Activated T-helper 1 cell treated with anti-CD3 and anti-CD28 coated beads, Interleukin-12 subunit alpha, Interleukin-12 subunit beta, Interleukin-2, Interleukin-4 antibody, amounts not matched to agents 30 ng/mL and 10 ng/mL and 1 ng/mL, durations not matched to agents 14 hours and 24 hours and 36 hours (primary cell): ENCODE results near the gene LYAR. TPM values are rescaled to one million over a fixed set of nuclear protein-coding genes. Genes with fewer than 3 reads are reported as not detected.
"Not testable (repeated sequence)": the region's sequence is repeated elsewhere in the genome, so short reads cannot be mapped to it uniquely, and the experiment has no call there.

Experiments
- DNase-seq: peaks from one replicate; pipeline ENCODE4 v3.0.0; 2021; ENCODE audit warnings: low spot score
- H3K27ac Mint-ChIP-seq: one replicate; pipeline ENCODE4 v1.8.0; 2021; ENCODE audit warnings: mild to moderate bottlenecking, mixed read lengths
- H3K27me3 Mint-ChIP-seq: one replicate; pipeline ENCODE4 v1.8.0; 2022; ENCODE audit warnings: mild to moderate bottlenecking, moderate library complexity, mixed read lengths; ENCODE audit not compliant: insufficient read depth
- H3K36me3 Mint-ChIP-seq: one replicate; pipeline ENCODE4 v1.8.0; 2021; ENCODE audit warnings: low read depth, mixed read lengths
- H3K4me1 Mint-ChIP-seq: one replicate; pipeline ENCODE4 v1.8.0; 2021; ENCODE audit warnings: low read depth, mixed read lengths
- H3K4me3 Mint-ChIP-seq: one replicate; pipeline ENCODE4 v1.8.0; 2021; ENCODE audit warnings: mild to moderate bottlenecking, moderate library complexity, mixed read lengths
- H3K9me3 Mint-ChIP-seq: one replicate; pipeline ENCODE4 v1.8.0; 2021; ENCODE audit warnings: mixed read lengths
- intact Hi-C: fragments of 100-400 bp; cut with micrococcal nuclease; formaldehyde crosslinking; loops from one replicate; pipeline ENCODE4 v1.15.1; 2024
- total RNA-seq: library from RNA; stranded (reverse); gene quantifications from 2 replicates; pipeline ENCODE4 v1.2.3, GENCODE V29; 2022

The LYAR gene
- total RNA-seq, 1 donor from 2014 or later, result 86.8 TPM

GRCh38 chr4:4248029-4248884 is 41.7 kb downstream of the LYAR start, which contains the start of gene TMEM128:
TSS of gene TMEM128 (minus strand) at chr4:4248223. CDS start at chr4:4248202, 21 bp downstream.
- H3K4me3 Mint-ChIP-seq, result peak within 1 kb of the TSS; percentile 87
- H3K27me3 Mint-ChIP-seq, result peaks cover 4% of the 10 kb centered on the region
- intact Hi-C loops, result loop anchor here (1.0 to 2.0 kb wide), 3 partner anchors 42 to 293 kb away; partner anchors contain the start of genes LYAR and ZBTB49
- DNase-seq, result peak; percentile 91
- H3K4me1 Mint-ChIP-seq, result peaks cover 35% of the 10 kb centered on the region
- peak within 1 kb of the TSS; percentile 97 for H3K27ac Mint-ChIP-seq
- H3K36me3 Mint-ChIP-seq, result peaks cover 14% of the 10 kb centered on the region
- no peaks in the 10 kb centered on the region for H3K9me3 Mint-ChIP-seq

DNA sequence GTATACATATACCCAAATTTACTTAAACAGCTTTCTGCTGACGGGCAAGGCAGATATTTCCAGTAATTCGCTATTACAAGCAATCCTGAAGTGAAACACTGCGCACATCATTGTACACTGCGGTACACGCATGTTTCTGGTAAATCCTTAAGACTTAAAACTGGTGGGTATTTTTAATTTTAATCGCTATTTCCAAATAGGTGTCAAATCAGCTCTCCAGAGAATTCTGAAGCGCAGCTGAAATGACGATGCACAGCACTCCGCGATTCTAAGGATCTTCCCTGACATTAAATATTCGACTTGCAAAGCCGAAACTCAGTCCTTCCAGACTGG is 42.3 kb downstream of the LYAR start:
- peak overlapping the region; percentile 97 for H3K27ac Mint-ChIP-seq
- DNase-seq, result no peak
- H3K9me3 Mint-ChIP-seq, result no peaks in the 10 kb centered on the region
- peaks cover 35% of the 10 kb centered on the region for H3K4me1 Mint-ChIP-seq
- H3K4me3 Mint-ChIP-seq, result peak overlapping the region; percentile 87
- H3K27me3 Mint-ChIP-seq, result peaks cover 4% of the 10 kb centered on the region
- intact Hi-C loops, result loop anchor here (1.0 to 2.0 kb wide), 3 partner anchors 43 to 294 kb away; partner anchors contain the start of genes LYAR and ZBTB49
- peaks cover 16% of the 10 kb centered on the region for H3K36me3 Mint-ChIP-seq

DNA sequence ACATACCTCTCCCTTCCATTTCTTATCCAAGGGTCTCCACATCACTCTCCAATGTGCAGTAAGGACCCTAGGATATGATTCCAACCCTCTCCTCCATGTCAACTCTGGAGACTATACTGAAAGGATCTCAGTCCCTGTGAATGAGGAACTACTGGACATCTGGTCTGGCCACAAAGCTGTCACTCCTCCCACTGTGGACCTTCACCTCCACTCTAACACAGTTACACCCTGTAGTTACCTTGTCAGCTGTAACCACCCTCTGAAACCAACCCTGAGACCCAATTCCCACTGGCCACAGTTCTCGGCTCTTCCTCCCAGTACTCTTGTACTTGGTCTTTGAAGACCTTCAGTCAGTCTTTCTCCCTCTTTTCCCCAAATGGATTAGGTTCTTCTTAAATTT is 44.8 kb downstream of the LYAR start:
- intact Hi-C loops, result no loop called here
- Mint-ChIP-seq H3K4me3 (no peak overlapping the region), H3K4me1 (peaks cover 35% of the 10 kb centered on the region)

DNA sequence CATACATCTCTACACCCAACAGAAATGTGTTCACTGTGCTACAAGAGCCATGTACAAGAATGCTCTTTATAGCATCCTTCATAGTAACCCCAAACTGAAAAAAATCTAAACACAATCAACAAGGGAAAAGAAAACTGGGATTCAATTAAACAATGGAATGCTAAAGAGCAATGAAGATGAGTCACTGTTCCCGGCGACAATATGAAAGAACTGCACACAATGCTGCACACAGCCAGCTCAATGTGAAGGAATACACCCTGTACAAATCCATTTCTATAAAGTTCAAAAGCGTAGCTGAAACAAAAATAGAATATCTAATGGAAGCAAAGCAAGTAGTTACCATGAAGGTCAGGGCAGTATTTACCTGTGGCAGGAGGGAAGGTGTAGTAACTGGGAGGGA is 50.4 kb downstream of the LYAR start:
- DNase-seq, H3K4me1 Mint-ChIP-seq, H3K27me3 Mint-ChIP-seq, H3K4me3 Mint-ChIP-seq, H3K9me3 Mint-ChIP-seq, H3K27ac Mint-ChIP-seq, intact Hi-C loops: not testable (repeated sequence)
- peaks cover 33% of the 10 kb centered on the region for H3K36me3 Mint-ChIP-seq

More for the DNA sequence above, 44.8 kb downstream of the LYAR start:
- H3K27me3 Mint-ChIP-seq, result no peaks in the 10 kb centered on the region
- peak overlapping the region; percentile 3 for H3K27ac Mint-ChIP-seq
- no peaks in the 10 kb centered on the region for H3K9me3 Mint-ChIP-seq
- peaks cover 26% of the 10 kb centered on the region for H3K36me3 Mint-ChIP-seq
- no peak for DNase-seq

DNA sequence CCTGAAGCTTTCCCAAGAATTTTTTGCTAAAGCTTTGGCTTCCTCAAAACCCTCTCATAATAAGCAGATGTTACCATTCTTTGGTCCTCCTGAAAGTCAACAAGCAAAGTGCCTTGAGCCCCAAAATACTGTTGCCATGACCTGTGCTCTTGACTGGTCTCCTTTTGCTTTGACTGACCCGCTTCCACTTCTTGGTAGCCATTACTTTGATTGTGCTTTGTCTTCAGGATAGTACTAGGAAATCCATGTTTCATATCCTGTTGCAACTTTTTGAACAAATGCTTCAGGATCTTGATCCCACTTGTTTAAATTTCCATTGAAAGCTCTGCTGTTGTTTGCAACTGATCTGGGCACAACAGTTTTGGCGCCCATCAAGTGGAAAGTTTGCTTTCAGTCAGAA is 56.3 kb downstream of the LYAR start:
- no peak overlapping the region for H3K4me3 Mint-ChIP-seq
- peaks cover 9% of the 10 kb centered on the region for H3K36me3 Mint-ChIP-seq
- intact Hi-C loops, result no loop called here
- H3K4me1 Mint-ChIP-seq, result no peaks in the 10 kb centered on the region
- no peak overlapping the region for H3K27ac Mint-ChIP-seq
- H3K27me3 Mint-ChIP-seq, result peaks cover 9% of the 10 kb centered on the region
- DNase-seq, result no peak
- H3K9me3 Mint-ChIP-seq, result no peaks in the 10 kb centered on the region

DNA sequence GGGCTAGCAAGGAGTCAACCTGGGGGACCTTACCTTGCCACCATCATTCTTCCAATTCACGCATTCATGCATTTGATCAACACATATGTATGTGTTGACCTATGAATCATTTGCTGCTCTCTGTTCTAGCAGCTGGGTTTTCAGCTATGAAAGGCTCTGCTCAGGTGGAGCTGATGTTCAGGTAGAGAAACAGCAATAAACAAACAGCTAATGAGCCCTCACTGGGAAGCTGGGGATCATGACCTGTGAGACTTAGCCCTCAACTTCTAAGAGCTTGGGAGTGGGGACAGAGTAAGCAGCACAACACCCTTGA is 61.6 kb downstream of the LYAR start:
- no peaks in the 10 kb centered on the region for H3K36me3 Mint-ChIP-seq
- H3K4me1 Mint-ChIP-seq, result no peaks in the 10 kb centered on the region
- no peaks in the 10 kb centered on the region for H3K9me3 Mint-ChIP-seq
- H3K27ac Mint-ChIP-seq, result no peak overlapping the region
- intact Hi-C loops, result no loop called here
- peaks cover 45% of the 10 kb centered on the region for H3K27me3 Mint-ChIP-seq
- no peak for DNase-seq
- H3K4me3 Mint-ChIP-seq, result no peak overlapping the region

DNA sequence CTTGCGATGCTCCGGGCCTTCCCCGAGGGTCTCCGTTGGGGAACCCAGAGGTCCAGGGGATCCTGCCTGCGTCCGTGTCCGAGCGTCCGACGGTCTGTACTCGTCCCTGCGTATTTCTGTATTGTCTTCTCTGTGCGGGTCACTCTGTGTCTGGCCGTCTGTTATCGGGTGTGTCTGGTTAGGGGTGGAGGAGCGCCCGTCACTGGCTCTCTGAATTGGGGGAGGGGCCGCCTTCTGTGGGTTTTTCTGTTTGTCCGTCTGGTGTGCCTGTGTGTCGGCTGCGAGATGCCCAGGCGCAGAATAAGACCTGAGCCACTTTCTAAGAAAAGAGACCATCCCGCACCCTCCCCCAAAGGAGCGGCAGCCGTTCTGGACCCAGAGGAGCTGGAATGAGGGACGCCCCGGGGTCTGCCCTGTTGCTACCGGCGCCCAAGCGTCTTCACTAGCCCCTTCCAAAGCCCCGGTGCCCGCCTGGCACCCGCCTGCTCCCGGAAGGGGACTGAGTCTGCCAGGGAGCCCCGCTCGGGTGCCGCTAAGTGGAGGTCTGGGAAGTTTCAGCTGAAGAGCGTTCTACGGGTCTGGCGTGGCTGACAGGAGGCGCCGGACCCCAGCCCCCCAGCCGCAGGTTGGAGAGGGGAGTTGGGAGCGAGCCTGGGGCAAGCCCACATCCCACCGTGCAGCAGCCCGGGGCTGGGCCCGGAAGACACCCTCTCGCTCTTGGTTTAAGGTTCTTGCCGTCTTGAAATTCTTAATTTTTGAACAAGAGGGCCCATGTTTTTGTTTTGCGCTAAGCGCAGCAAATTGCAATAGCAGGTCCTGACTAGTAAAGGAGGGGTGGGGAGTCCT is 62.2 kb downstream of the LYAR start:
- Mint-ChIP-seq H3K9me3 (no peaks in the 10 kb centered on the region), H3K36me3 (no peaks in the 10 kb centered on the region), H3K27me3 (peaks cover 50% of the 10 kb centered on the region), H3K27ac (no peak overlapping the region), H3K4me3 (no peak overlapping the region), H3K4me1 (no peaks in the 10 kb centered on the region)
- DNase-seq, result no peak
- intact Hi-C loops, result no loop called here

DNA sequence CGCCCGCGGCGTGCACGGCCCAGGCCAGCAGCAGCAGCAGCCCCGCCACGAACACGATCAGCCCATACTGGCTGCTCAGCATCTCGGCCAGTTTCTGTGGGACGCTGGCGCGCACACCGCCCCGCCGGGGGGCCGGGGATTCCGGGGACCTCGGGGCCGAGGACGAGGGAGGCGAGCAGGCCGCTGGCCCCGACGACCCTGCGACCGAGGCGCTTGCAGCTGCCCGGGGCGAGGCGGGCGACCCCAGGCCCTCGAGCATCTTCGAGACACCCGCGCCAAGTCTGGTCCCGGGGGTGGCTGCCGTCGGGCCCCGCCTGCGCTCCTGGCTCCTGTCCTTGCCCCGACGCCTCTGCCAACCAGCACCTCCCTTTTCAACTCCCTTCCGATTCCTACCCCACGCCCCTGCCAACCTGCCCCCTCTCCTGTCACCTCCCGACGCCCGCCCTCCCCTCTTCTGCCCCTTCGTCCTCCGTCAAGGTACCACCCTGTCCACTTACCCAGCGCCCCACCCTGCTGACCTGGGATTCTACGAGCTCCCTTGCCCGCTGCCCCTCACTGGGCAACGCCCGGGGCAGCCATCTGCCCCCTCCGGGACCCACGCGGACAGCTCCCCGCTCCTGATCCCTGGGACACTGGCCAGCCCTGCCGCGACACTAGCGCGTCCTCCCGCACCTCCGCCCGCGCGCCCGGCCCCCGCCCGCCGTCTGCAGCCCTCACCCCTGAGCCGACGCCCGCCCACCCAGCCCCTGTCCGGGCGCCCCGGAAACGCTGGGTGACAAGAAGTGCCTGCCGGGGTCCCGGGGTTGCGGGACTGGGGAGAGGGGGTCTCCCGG is 63.1 kb downstream of the LYAR start, which contains the start of gene OTOP1:
Gene OTOP1 (minus strand): TSS at position 324 of the 833 bp plus-strand sequence. CDS start 65 bp downstream, at position 259.
- no peaks in the 10 kb centered on the region for H3K9me3 Mint-ChIP-seq
- no peak for DNase-seq
- no peak within 1 kb of the TSS for H3K4me3 Mint-ChIP-seq
- no peaks in the 10 kb centered on the region for H3K36me3 Mint-ChIP-seq
- intact Hi-C loops, result no loop called here
- no peaks in the 10 kb centered on the region for H3K4me1 Mint-ChIP-seq
- no peak within 1 kb of the TSS for H3K27ac Mint-ChIP-seq
- H3K27me3 Mint-ChIP-seq, result peaks cover 56% of the 10 kb centered on the region

- H3K36me3 Mint-ChIP-seq, result no peaks in the 10 kb centered on the region
- no peaks in the 10 kb centered on the region for H3K9me3 Mint-ChIP-seq
- H3K27me3 Mint-ChIP-seq, result peaks cover 56% of the 10 kb centered on the region
- intact Hi-C loops, result no loop called here
- no peak overlapping the region for H3K27ac Mint-ChIP-seq
- H3K4me1 Mint-ChIP-seq, result no peaks in the 10 kb centered on the region
- DNase-seq, result no peak
- no peak overlapping the region for H3K4me3 Mint-ChIP-seq
Observed at GRCh38 chr4:4225915-4226605, 63.9 kb downstream of the LYAR start.

Other genes starting within 250 kb of the LYAR start
- not detected in 2 replicates for gene OTOP1, start 63.2 kb downstream of the LYAR start, total RNA-seq
- 17.7 and 19.9 TPM in 2 replicates for gene TMEM128, start 41.9 kb downstream of the LYAR start, total RNA-seq
- gene ZBTB49, start 97 bp upstream of the LYAR start, total RNA-seq, result 7.4 and 8.5 TPM in 2 replicates
- 0.18 and 0.27 TPM in 2 replicates for gene NSG1, start 96.9 kb upstream of the LYAR start, total RNA-seq